HEK293 (cell line): ENCODE results near the gene BICRA.
A peak's percentile ranks its signal among the peaks of the same experiment; 100 is the strongest.

Experiments used
- FEZF1 ChIP-seq: fragments of 450-650 bp; formaldehyde crosslinking; IDR thresholded peaks from 2 replicates; pipeline ENCODE4 v1.5.1; 2016; ENCODE audit warnings: missing biosample characterization, missing genetic modification characterization
- GLI4 ChIP-seq: fragments of 450-650 bp; formaldehyde crosslinking; IDR thresholded peaks from 2 replicates; pipeline ENCODE4 v1.5.1; 2016; ENCODE audit warnings: missing biosample characterization, missing genetic modification characterization
- GLIS1 ChIP-seq: fragments of 450-650 bp; formaldehyde crosslinking; IDR thresholded peaks from 2 replicates; pipeline ENCODE4 v1.5.1; 2016; ENCODE audit warnings: missing biosample characterization, missing genetic modification characterization
- HOXA7 ChIP-seq: sonication (generic); formaldehyde crosslinking; IDR thresholded peaks from 2 replicates; pipeline ENCODE4 v1.8.1; 2022; ENCODE audit warnings: missing genetic modification reagents, borderline replicate concordance
- KLF10 ChIP-seq: fragments of 450-650 bp; IDR thresholded peaks from 2 replicates; pipeline ENCODE4 v1.5.1; 2018; ENCODE audit warnings: missing biosample characterization, mild to moderate bottlenecking, missing genetic modification characterization
- KLF7 ChIP-seq: fragments of 450-650 bp; formaldehyde crosslinking; IDR thresholded peaks from 2 replicates; pipeline ENCODE4 v1.5.1; 2016; ENCODE audit warnings: missing biosample characterization, missing genetic modification characterization, borderline replicate concordance
- MYNN ChIP-seq: fragments of 450-650 bp; formaldehyde crosslinking; IDR thresholded peaks from 2 replicates; pipeline ENCODE4 v1.5.1; 2016; ENCODE audit warnings: missing biosample characterization, missing genetic modification characterization, borderline replicate concordance
- SCRT2 ChIP-seq: fragments of 450-650 bp; formaldehyde crosslinking; IDR thresholded peaks from 2 replicates; pipeline ENCODE4 v1.5.1; 2016; ENCODE audit warnings: missing biosample characterization, missing genetic modification characterization
- ZBTB1 ChIP-seq: fragments of 450-650 bp; formaldehyde crosslinking; IDR thresholded peaks from 2 replicates; pipeline ENCODE4 v1.5.1; 2016; ENCODE audit warnings: missing biosample characterization, missing genetic modification characterization
- ZBTB11 ChIP-seq: fragments of 450-650 bp; formaldehyde crosslinking; conservative IDR thresholded peaks from 2 replicates; pipeline ENCODE4 v1.5.1; 2016; ENCODE audit warnings: low read depth, missing biosample characterization, missing genetic modification characterization
- ZBTB21 ChIP-seq: fragments of 450-650 bp; formaldehyde crosslinking; IDR thresholded peaks from 2 replicates; pipeline ENCODE4 v1.5.1; 2017; ENCODE audit warnings: missing biosample characterization, missing genetic modification characterization
- ZBTB26 ChIP-seq: fragments of 450-650 bp; formaldehyde crosslinking; optimal IDR thresholded peaks from 2 replicates; pipeline ENCODE3; 2016; ENCODE audit warnings: missing biosample characterization, mild to moderate bottlenecking, missing genetic modification characterization
- ZBTB44 ChIP-seq: fragments of 450-650 bp; IDR thresholded peaks from 2 replicates; pipeline ENCODE4 v1.5.1; 2018; ENCODE audit warnings: missing biosample characterization, mild to moderate bottlenecking, missing genetic modification characterization
- ZBTB48 ChIP-seq: fragments of 450-650 bp; formaldehyde crosslinking; IDR thresholded peaks from 2 replicates; pipeline ENCODE4 v1.5.1; 2016; ENCODE audit warnings: missing biosample characterization, missing genetic modification characterization
- ZBTB49 ChIP-seq: fragments of 450-650 bp; formaldehyde crosslinking; IDR thresholded peaks from 2 replicates; pipeline ENCODE4 v1.5.1; 2016; ENCODE audit warnings: missing biosample characterization, missing genetic modification characterization, low read depth
- ZEB2 ChIP-seq: fragments of 450-650 bp; formaldehyde crosslinking; IDR thresholded peaks from 2 replicates; pipeline ENCODE4 v1.5.1; 2016; ENCODE audit warnings: missing biosample characterization, missing genetic modification characterization
- ZNF10 ChIP-seq: fragments of 450-650 bp; formaldehyde crosslinking; IDR thresholded peaks from 2 replicates; pipeline ENCODE4 v1.5.1; 2017; ENCODE audit warnings: missing biosample characterization, missing genetic modification characterization
- ZNF175 ChIP-seq: fragments of 450-650 bp; formaldehyde crosslinking; IDR thresholded peaks from 2 replicates; pipeline ENCODE4 v1.5.1; 2016; ENCODE audit warnings: missing biosample characterization, missing genetic modification characterization
- ZNF214 ChIP-seq: fragments of 450-650 bp; formaldehyde crosslinking; IDR thresholded peaks from 2 replicates; pipeline ENCODE4 v1.5.1; 2017; ENCODE audit warnings: missing biosample characterization, mild to moderate bottlenecking, missing genetic modification characterization, borderline replicate concordance
- ZNF335 ChIP-seq: fragments of 450-650 bp; formaldehyde crosslinking; conservative IDR thresholded peaks from 2 replicates; pipeline ENCODE4 v1.5.1; 2016; ENCODE audit warnings: missing biosample characterization, missing genetic modification characterization
- ZNF473 ChIP-seq: fragments of 450-650 bp; formaldehyde crosslinking; IDR thresholded peaks from 2 replicates; pipeline ENCODE4 v1.5.1; 2017; ENCODE audit warnings: missing biosample characterization, missing genetic modification characterization
- ZNF624 ChIP-seq: fragments of 450-650 bp; formaldehyde crosslinking; IDR thresholded peaks from 2 replicates; pipeline ENCODE4 v1.5.1; 2017; ENCODE audit warnings: missing biosample characterization, missing genetic modification characterization
- ZNF704 ChIP-seq: fragments of 450-650 bp; formaldehyde crosslinking; IDR thresholded peaks from 2 replicates; pipeline ENCODE4 v1.5.1; 2016; ENCODE audit warnings: missing biosample characterization, missing genetic modification characterization
- ZNF747 ChIP-seq: fragments of 450-650 bp; formaldehyde crosslinking; IDR thresholded peaks from 2 replicates; pipeline ENCODE4 v1.5.1; 2016; ENCODE audit warnings: missing biosample characterization, missing genetic modification characterization
- ZSCAN23 ChIP-seq: fragments of 450-650 bp; formaldehyde crosslinking; IDR thresholded peaks from 2 replicates; pipeline ENCODE4 v1.5.1; 2016; ENCODE audit warnings: missing biosample characterization, missing genetic modification characterization
- TF ChIP-seq, protein P1 (sequence below): fragments of 450-650 bp; formaldehyde crosslinking; IDR thresholded peaks from 2 replicates; pipeline ENCODE4 v1.5.1; 2016; ENCODE audit warnings: missing biosample characterization, missing genetic modification characterization
- TF ChIP-seq, protein P2 (sequence below): fragments of 450-650 bp; formaldehyde crosslinking; IDR thresholded peaks from 2 replicates; pipeline ENCODE4 v1.5.1; 2017; ENCODE audit warnings: missing biosample characterization, missing genetic modification characterization

BICRA gene

DNA sequence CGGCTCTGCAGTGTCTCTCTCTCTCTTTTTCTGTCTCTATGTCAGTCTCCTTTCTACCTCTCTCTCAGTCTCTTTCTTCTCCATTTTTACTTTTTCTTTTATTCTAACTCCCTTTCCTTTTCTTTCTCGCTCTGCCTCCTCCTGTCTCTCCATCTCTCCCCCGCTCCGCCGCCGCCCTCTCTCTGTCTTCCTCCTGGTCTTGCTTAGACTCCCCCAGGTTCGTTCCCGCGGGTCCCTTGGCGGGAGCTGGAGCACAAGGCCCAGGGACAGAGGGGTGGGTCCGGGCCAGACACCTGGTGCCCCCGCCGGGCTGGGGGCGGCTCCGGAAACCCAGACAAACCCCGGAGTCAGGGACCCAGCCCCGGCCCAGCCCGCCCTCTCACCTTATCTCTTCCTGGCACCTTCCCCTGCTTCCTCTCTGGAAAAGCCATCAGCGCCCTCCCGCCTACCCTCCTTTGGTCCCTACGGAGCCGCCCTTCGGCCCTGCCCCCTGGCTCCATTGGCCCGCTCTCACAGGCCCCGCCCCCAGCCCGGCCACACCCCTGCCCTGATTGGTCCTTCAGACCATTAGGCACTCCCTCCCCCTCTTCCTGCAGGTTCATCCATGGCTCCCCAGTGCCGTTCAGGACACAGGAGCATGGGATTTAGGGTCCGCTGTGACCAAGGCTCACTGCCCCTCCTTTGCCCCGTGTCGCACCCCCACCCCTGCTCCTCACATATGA is 121.0 kb downstream of the BICRA start (continued):
- no peak for TF ChIP-seq ZBTB44
- TF ChIP-seq ZNF10 (tag by site-specific recombination) = peak; percentile 90
- TF ChIP-seq KLF7 (tag by site-specific recombination) = no peak; the same call in 1 of the 2 replicates
- TF ChIP-seq HOXA7 (CRISPR knock-in tag) = no peak
- TF ChIP-seq ZBTB11 (tag by site-specific recombination) = no peak
- TF ChIP-seq, protein P1, sequence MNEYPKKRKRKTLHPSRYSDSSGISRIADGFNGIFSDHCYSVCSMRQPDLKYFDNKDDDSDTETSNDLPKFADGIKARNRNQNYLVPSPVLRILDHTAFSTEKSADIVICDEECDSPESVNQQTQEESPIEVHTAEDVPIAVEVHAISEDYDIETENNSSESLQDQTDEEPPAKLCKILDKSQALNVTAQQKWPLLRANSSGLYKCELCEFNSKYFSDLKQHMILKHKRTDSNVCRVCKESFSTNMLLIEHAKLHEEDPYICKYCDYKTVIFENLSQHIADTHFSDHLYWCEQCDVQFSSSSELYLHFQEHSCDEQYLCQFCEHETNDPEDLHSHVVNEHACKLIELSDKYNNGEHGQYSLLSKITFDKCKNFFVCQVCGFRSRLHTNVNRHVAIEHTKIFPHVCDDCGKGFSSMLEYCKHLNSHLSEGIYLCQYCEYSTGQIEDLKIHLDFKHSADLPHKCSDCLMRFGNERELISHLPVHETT = no peak; the same call in 1 of the 2 replicates
- TF ChIP-seq ZBTB21 = peak; percentile 6; the same call in 1 of the 2 replicates
- TF ChIP-seq ZNF473 (tag by site-specific recombination) = no peak
- TF ChIP-seq, protein P2, sequence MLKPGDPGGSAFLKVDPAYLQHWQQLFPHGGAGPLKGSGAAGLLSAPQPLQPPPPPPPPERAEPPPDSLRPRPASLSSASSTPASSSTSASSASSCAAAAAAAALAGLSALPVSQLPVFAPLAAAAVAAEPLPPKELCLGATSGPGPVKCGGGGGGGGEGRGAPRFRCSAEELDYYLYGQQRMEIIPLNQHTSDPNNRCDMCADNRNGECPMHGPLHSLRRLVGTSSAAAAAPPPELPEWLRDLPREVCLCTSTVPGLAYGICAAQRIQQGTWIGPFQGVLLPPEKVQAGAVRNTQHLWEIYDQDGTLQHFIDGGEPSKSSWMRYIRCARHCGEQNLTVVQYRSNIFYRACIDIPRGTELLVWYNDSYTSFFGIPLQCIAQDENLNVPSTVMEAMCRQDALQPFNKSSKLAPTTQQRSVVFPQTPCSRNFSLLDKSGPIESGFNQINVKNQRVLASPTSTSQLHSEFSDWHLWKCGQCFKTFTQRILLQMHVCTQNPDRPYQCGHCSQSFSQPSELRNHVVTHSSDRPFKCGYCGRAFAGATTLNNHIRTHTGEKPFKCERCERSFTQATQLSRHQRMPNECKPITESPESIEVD (tag by site-specific recombination) = no peak
- TF ChIP-seq ZNF214 (tag by site-specific recombination) = no peak
- TF ChIP-seq GLIS1 (tag by site-specific recombination) = 0 out of 2 replicates have a peak, but pooled peaks have one; percentile 4
- 0 out of 2 replicates have a peak, but pooled peaks have one; percentile 62 for TF ChIP-seq ZEB2
- no peak for TF ChIP-seq ZNF747 (tag by site-specific recombination)
- peak; percentile 70 for TF ChIP-seq ZNF335 (tag by site-specific recombination)
- no peak for TF ChIP-seq ZBTB49 (tag by site-specific recombination)
- TF ChIP-seq ZBTB48 (tag by site-specific recombination) = peak; percentile 49
- TF ChIP-seq ZBTB26 (tag by site-specific recombination) = peak; percentile 15
- no peak for TF ChIP-seq GLI4 (tag by site-specific recombination)
- TF ChIP-seq ZNF624 (tag by site-specific recombination) = no peak
- TF ChIP-seq KLF10 (tag by site-specific recombination) = peak; percentile 98
- TF ChIP-seq ZNF704 (tag by site-specific recombination) = no peak
- peak; percentile 52; the same call in 1 of the 2 replicates for TF ChIP-seq ZSCAN23 (tag by site-specific recombination)
- TF ChIP-seq MYNN (tag by site-specific recombination) = no peak
- TF ChIP-seq SCRT2 = no peak
- TF ChIP-seq ZBTB1 (tag by site-specific recombination) = no peak
- TF ChIP-seq ZNF175 (tag by site-specific recombination) = no peak
- TF ChIP-seq FEZF1 (tag by site-specific recombination) = no peak
